GM19395 (cell line): ENCODE data around the gene PDCD1.
"Not testable (repeated sequence)": the region's sequence is repeated elsewhere in the genome, so short reads cannot be mapped to it uniquely, and the experiment has no call there.

Source experiments
- ATAC-seq: cut with Tn5 transposase; IDR thresholded peaks from one replicate; pipeline ENCODE4 v1.9.1; 2021; ENCODE audit warnings: mild to moderate bottlenecking, moderate library complexity; ENCODE audit not compliant: unreplicated experiment

The PDCD1 gene

GRCh38 chr2:241814643-241815476, 43.8 kb downstream of the PDCD1 start:
- no peak for ATAC-seq

- no peak for ATAC-seq
Measured at GRCh38 chr2:241814393-241814642, 44.4 kb downstream of the PDCD1 start.

GRCh38 chr2:241813644-241814392, 44.9 kb downstream of the PDCD1 start:
- ATAC-seq, result no peak

GRCh38 chr2:241812730-241813643, 45.7 kb downstream of the PDCD1 start:
- ATAC-seq, result no peak

GRCh38 chr2:241811952-241812729, 46.6 kb downstream of the PDCD1 start:
- no peak for ATAC-seq

- ATAC-seq, result no peak
Measured at GRCh38 chr2:241811201-241811951, 47.3 kb downstream of the PDCD1 start.

- ATAC-seq, result no peak
Measured at GRCh38 chr2:241810307-241811200, 48.1 kb downstream of the PDCD1 start.

- ATAC-seq, result no peak
Measured at GRCh38 chr2:241809383-241810306, 49.0 kb downstream of the PDCD1 start.

- no peak for ATAC-seq
Measured at GRCh38 chr2:241808721-241809382, 49.8 kb downstream of the PDCD1 start, which contains the start of gene NEU4. TSS of gene NEU4 (plus strand) at chr2:241809193. CDS start at chr2:241814485, 5,292 bp downstream.

- no peak for ATAC-seq
Measured at GRCh38 chr2:241808051-241808720, 50.5 kb downstream of the PDCD1 start.

GRCh38 chr2:241806217-241806616, 52.5 kb downstream of the PDCD1 start:
- ATAC-seq, result not testable (repeated sequence)

- ATAC-seq, result peak; percentile 35
Measured at GRCh38 chr2:241804326-241805229, 54.1 kb downstream of the PDCD1 start.

GRCh38 chr2:241803387-241804325, 55.0 kb downstream of the PDCD1 start:
- ATAC-seq, result peak; percentile 64
